Measurements from ENCODE around the gene HTRA3.

GRCh38 chr4:8319731-8320385 lies 50.3 kb downstream of the HTRA3 start:
- no peak for TF ChIP-seq POLR2A (IDR thresholded peaks at IDR 0.05; ENCODE audit: low read depth, low read length)
- no peak for TF ChIP-seq SMC3 (IDR thresholded peaks at IDR 0.05; ENCODE audit: low read depth, low read length)
- TF ChIP-seq, protein P1, sequence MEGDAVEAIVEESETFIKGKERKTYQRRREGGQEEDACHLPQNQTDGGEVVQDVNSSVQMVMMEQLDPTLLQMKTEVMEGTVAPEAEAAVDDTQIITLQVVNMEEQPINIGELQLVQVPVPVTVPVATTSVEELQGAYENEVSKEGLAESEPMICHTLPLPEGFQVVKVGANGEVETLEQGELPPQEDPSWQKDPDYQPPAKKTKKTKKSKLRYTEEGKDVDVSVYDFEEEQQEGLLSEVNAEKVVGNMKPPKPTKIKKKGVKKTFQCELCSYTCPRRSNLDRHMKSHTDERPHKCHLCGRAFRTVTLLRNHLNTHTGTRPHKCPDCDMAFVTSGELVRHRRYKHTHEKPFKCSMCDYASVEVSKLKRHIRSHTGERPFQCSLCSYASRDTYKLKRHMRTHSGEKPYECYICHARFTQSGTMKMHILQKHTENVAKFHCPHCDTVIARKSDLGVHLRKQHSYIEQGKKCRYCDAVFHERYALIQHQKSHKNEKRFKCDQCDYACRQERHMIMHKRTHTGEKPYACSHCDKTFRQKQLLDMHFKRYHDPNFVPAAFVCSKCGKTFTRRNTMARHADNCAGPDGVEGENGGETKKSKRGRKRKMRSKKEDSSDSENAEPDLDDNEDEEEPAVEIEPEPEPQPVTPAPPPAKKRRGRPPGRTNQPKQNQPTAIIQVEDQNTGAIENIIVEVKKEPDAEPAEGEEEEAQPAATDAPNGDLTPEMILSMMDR (conservative IDR thresholded peaks at IDR 0.05; ENCODE audit: low read depth, low read length), result no peak
- no peak for TF ChIP-seq CEBPB (IDR thresholded peaks at IDR 0.05; ENCODE audit: low read depth, low read length)
- TF ChIP-seq NFE2L2 (IDR thresholded peaks at IDR 0.05; ENCODE audit: low read depth, low read length), result no peak
- no peak for TF ChIP-seq RFX5 (IDR thresholded peaks at IDR 0.05; ENCODE audit: low read depth, low read length)

All from IMR-90 (cell line).